HepG2 (cell line): ENCODE results near the gene INPP5K.

Experiments used
- CCAR2 ChIP-seq: fragments of 200-400 bp; formaldehyde crosslinking; optimal IDR thresholded peaks from 2 replicates; pipeline ENCODE3; 2018; ENCODE audit warnings: low read depth, mild to moderate bottlenecking, low read length, moderate library complexity
- CTCF ChIP-seq: sonication (generic); formaldehyde crosslinking; IDR thresholded peaks from 2 replicates; pipeline ENCODE4 v1.5.0; 2020; ENCODE audit warnings: mild to moderate bottlenecking, missing genetic modification reagents, moderate library complexity
- EZH2 ChIP-seq: conservative IDR thresholded peaks from 2 replicates; pipeline ENCODE4 v1.6.1; 2012; ENCODE audit warnings: mild to moderate bottlenecking, low read depth, low read length, moderate library complexity
- HMGA1 ChIP-seq: sonication (generic); formaldehyde crosslinking; conservative IDR thresholded peaks from 2 replicates; pipeline ENCODE4 v1.4.0; 2020; ENCODE audit warnings: missing genetic modification reagents
- KLF16 ChIP-seq, 2 experiments: sonication (generic) in 1 of 2; formaldehyde crosslinking in 1 of 2; IDR thresholded peaks; 2 replicates each; pipeline versions ENCODE4 v1.6.1 to v1.8.0; 2016 to 2023; ENCODE audit warnings: missing genetic modification reagents in 2 of 2, missing compliant biosample characterization in 1 of 2
- NPAS2 ChIP-seq: sonication (generic); formaldehyde crosslinking; IDR thresholded peaks from 2 replicates; pipeline ENCODE4 v1.8.0; 2022; ENCODE audit warnings: mild to moderate bottlenecking, missing genetic modification reagents, borderline replicate concordance
- POLR2A ChIP-seq, 2 experiments: IDR thresholded peaks; 2 replicates each; pipeline ENCODE4 v1.6.1; 2011; ENCODE audit warnings: low read depth in 2 of 2, low read length in 2 of 2, mild to moderate bottlenecking in 1 of 2, moderate library complexity in 1 of 2; ENCODE audit not compliant: insufficient read depth in 1 of 2
- TCF7 ChIP-seq: sonication (generic); IDR thresholded peaks from 2 replicates; pipeline ENCODE4 v1.6.1; 2016; ENCODE audit warnings: antibody characterized with exemption, low read depth
- TRIM24 ChIP-seq: sonication (generic); formaldehyde crosslinking; IDR thresholded peaks from 2 replicates; pipeline ENCODE4 v1.8.0; 2022; ENCODE audit warnings: mild to moderate bottlenecking, missing genetic modification reagents
- ZFP1 ChIP-seq: IDR thresholded peaks from 2 replicates; pipeline ENCODE4 v1.6.1; 2016
- ZMYM3 ChIP-seq: sonication (generic); formaldehyde crosslinking; IDR thresholded peaks from 2 replicates; pipeline ENCODE4 v1.5.1; 2020; ENCODE audit warnings: mild to moderate bottlenecking, missing genetic modification reagents
- ZNF563 ChIP-seq: sonication (generic); formaldehyde crosslinking; IDR thresholded peaks from 2 replicates; pipeline ENCODE4 v1.8.0; 2022; ENCODE audit warnings: mild to moderate bottlenecking, moderate library complexity, missing genetic modification reagents
- ZNF652 ChIP-seq: IDR thresholded peaks from 2 replicates; pipeline ENCODE4 v1.6.1; 2016; ENCODE audit warnings: low read depth, borderline replicate concordance

DNA sequence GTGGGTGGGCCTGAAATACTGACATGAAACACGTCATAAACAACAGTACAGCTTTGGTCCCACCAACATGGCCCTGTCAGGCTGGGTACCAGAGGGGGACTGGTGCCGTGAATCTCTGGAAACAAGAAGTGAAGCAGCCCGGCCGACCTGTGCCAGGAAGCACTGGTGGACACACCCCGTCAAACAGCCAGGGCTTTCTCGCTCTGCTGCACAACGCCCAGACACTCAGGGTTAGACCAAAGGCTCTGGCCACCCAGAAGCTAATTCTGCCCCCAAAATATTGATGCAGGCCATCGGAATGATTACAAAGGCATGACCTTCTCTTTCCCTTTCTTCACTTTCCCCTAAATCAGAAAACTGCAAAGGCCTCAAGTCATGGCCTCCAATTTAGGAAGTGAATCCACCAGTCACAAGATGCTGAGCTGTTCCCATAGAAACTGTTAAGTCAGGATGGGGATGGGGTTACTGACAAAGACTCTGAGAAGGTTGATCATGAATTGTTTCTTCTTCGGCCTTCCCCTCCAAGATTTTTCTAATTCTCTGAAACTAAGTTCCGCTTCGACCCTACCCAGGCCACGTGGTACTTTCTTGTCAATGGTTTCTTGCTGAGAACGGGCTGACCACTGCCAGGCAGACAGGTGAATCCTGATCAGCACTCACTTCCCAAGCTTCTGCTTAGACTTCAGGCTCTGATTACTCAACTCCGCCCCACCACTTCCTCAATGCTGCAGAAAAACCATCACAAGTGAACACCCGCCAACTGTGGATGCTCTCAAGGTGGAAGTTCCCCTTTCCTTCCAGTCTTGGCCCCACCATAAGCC, 39.4 kb upstream of the INPP5K start:
- TF ChIP-seq NPAS2 (CRISPR knock-in tag) (no peak), EZH2 (no peak), TCF7 (no peak), ZFP1 (CRISPR knock-in tag) (no peak), ZNF563 (CRISPR knock-in tag) (no peak), POLR2A (IDR thresholded peaks at IDR 0.05; ENCODE audit: insufficient read depth in 1 of 2, low read depth in 2 of 2, low read length in 2 of 2) (no peak), ZMYM3 (CRISPR knock-in tag) (no peak), ZNF652 (CRISPR knock-in tag) (no peak), TRIM24 (CRISPR knock-in tag) (no peak), HMGA1 (CRISPR knock-in tag) (no peak), CCAR2 (no peak), CTCF (CRISPR knock-in tag) (no peak), KLF16 (CRISPR knock-in tag; IDR thresholded peaks at IDR 0.05) (no peak)
